GM23248 (cell line): Measurements from ENCODE around the gene ALDH3B2.
"Not testable (repeated sequence)": the region's sequence is repeated elsewhere in the genome, so short reads cannot be mapped to it uniquely, and the experiment has no call there.

ENCODE experiments used
- EZH2 ChIP-seq: fragments of 200-600 bp; sonication (generic); IDR thresholded peaks from 2 replicates; pipeline ENCODE4 v1.6.1; 2018; ENCODE audit warnings: antibody characterized with exemption, mild to moderate bottlenecking; ENCODE audit not compliant: insufficient read depth, poor library complexity, severe bottlenecking
- EZH2phosphoT487 ChIP-seq: fragments of 200-600 bp; sonication (generic); IDR thresholded peaks from 2 replicates; pipeline ENCODE4 v1.6.1; 2018; ENCODE audit warnings: antibody characterized with exemption, moderate library complexity, mild to moderate bottlenecking, low read depth; ENCODE audit not compliant: insufficient read depth

DNA sequence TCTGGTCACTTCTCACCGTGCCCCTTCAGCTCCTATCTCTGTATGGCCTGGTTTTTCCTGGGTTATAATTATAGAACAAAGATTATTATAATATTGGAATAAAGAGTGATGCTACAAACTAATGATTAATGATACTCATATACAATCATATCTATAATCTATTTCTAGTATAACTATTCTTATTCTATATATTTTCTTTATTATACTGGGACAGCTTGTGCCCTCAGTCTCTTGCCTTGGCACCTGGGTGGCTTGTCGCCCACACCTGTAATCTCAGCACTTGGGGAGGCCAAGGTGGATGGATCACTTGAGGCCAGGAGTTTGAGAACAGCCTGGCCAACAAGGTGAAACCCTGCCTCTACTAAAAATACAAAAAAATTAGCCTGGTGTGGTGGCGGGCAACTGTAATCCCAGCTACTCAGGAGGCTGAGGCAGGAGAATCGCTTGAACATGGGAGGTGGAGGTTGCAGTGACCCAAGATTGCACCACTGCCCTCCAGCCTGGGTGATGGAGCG lies 14.7 kb downstream of the ALDH3B2 start:
- TF ChIP-seq EZH2, EZH2phosphoT487: not testable (repeated sequence)
